HG03520 (cell line): Measurements from ENCODE around the gene LDHD.

Experiments
- ATAC-seq: cut with Tn5 transposase; IDR thresholded peaks from one replicate; pipeline ENCODE4 v1.9.1; 2021; ENCODE audit warnings: mild to moderate bottlenecking, moderate library complexity; ENCODE audit not compliant: unreplicated experiment

Gene LDHD

DNA sequence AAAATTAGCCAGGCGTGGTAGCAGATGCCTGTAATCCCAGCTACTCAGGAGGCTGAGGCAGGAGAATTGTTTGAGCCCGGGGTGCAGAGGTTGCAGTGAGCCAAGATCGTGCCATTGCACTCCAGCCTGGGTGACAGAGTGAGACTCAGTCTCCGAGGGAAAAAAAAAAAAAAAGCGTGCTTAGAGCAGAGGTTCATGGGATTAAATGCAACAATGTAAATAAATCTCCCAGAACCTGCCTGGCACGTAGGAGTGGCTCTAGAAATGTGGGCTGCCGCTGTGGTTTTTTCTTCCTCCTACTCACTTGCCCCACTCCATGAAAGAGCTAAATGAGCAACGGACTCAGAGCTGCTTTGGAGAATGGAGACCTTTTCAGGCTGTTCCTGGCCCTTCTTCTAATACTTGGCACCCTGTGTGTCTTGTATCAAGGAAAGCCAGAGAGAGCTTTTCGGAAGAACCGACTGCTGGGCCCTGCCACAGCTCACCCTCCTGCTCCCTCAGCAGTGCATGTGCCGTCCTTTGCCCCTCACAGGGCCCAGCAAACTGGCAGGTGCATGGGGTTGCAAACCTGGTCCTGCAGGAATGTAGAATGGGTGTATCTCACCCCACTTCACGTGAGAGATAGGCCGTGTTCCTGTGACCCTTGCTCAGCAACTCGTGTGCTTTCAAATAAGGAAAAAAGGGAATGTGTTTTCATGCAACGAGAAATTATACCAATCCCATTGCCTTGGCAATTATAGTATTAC lies 52.0 kb downstream of the LDHD start:
- ATAC-seq, result no peak

DNA sequence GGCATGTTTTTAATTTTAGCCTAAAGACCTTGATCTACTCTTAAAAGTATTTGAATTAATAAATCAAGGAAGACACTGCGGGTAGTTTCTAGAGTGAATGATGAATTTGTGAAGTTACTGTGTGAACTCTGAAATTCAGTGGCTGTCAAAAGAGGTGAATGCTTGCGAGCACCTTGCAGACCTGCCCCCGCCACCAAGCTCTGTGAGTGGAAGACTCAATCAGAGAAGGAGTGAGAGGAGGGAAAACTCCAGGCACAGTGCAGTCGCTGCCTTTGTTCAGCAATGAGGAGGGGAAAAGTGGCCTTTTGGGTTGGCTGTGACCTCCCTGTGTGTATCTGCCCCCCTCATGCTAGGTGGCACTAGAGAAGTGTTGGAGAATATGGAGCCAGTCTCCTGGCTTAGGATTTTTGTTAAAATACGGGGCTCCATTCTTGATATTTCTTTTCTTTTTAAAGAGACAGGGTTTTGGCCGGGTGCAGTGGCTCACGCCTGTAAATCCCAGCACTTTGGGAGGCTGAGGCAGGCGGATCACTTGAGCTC lies 53.0 kb downstream of the LDHD start:
- no peak for ATAC-seq

DNA sequence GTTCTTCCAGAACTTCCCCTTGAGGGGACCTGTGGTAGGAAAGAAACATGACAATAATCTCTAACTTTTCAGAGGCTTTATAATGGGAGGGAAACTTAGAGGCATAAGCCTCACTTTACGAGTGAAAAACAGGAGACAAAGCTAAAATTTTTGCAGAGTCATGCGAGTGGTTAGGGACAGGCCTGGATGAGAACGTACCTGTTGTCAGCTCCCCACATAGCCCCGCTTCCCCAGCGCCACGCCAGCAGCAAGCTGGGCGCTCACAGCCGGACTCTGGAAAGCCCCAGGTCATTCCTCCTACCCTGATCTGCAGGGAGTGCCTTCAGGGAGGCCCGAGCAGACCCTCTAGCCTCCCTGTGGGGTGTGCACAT lies 53.6 kb downstream of the LDHD start:
- ATAC-seq, result no peak

DNA sequence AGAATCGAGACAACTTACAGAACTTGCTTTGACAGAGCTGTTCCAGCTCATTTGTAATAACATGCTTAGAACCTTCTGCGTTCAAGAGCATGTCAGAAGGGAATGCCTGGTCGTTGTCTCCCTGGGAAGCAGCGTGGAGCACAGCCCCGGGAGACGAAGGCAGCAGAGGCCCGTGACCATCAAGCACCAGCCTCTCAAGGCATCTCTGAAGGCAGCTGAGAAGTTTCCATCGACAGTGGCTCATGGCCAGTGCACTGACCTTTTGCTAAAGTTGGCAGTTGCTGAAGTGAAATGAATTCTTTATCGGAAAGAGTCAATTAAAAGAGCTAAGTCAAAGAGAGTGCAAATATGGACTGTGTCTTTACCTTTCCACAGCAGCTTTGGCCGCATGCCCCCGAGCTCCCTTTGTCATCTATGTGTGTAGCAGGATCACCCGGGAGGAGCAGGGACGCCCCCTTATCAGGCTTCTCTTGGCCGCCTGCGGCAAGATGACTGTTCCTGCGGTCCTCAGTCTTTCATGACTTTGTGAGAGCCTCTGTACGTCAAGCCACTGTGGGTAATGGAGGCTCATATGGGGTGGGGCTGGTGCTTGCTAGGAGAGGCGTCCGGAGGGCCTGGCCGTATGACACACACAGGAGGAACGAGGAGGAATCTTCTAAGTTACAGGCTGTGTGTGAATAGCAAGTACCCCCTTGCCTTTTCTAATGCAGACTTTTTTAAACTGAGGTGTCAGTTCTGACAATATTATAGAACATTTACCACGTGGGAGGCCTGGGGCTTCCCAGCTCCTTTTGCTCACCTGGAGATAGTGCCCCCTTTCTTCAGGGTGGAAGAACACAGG lies 54.2 kb downstream of the LDHD start:
- ATAC-seq, result no peak
